Astrocyte of the spinal cord (primary cell): ENCODE results near the gene PTK6.

ENCODE experiments used
- DNase-seq: peaks from one replicate; pipeline ENCODE4 v3.0.0; 2011; ENCODE audit warnings: low read depth, low spot score
- H3K4me3 ChIP-seq: 2 replicates; pipeline ENCODE4 v1.5.1; 2011; ENCODE audit warnings: low read depth, mild to moderate bottlenecking, low read length, moderate library complexity
- CTCF ChIP-seq: IDR thresholded peaks from 2 replicates; pipeline ENCODE4 v1.5.1; 2012; ENCODE audit warnings: low read depth, mild to moderate bottlenecking, low read length, inconsistent platforms
- in situ Hi-C: cut with HindIII; loops from 2 replicates; pipeline ENCODE4 v1.10.0; 2017; ENCODE audit warnings: low sequenced_read_pairs

The PTK6 gene

DNA sequence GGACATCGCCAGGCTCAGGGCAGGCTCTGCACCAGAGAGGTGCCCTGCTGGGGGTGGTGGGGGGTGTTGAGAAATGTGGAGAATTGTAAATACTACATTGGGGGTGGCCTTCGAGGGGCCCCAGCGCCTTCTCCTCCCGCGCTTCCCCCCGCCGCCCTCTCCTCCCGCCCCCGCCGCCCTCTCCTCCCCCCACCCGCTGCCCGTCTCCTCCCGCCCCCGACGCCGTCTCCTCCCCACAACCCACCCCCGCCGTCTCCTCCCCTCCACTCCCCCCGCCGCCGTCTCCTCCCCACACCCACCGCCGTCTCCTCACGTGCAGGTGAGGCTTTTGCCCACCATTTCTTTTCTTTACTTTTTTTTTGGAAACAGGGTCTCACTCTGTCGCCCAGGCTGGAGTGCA lies 11.8 kb upstream of the PTK6 start:
- DNase-seq = no peak
- TF ChIP-seq CTCF = no peak
- H3K4me3 ChIP-seq = no peak overlapping the region
- in situ Hi-C loops = no loop called here

GRCh38 chr20:63548542-63548941 lies 11.4 kb upstream of the PTK6 start:
- no peak for DNase-seq
- no peak for TF ChIP-seq CTCF
- in situ Hi-C loops = no loop called here

GRCh38 chr20:63547725-63548480 lies 10.7 kb upstream of the PTK6 start, which contains the start of gene SRMS:
SRMS (minus strand) TSS chr20:63547749; CDS start chr20:63547463, 286 bp downstream.
- DNase-seq = no peak
- no peak within 1 kb of the TSS for H3K4me3 ChIP-seq
- in situ Hi-C loops = no loop called here
- no peak for TF ChIP-seq CTCF

More at GRCh38 chr20:63548542-63548941, 11.4 kb upstream of the PTK6 start:
- no peak overlapping the region for H3K4me3 ChIP-seq

GRCh38 chr20:63546956-63547724 lies 10.0 kb upstream of the PTK6 start:
- H3K4me3 ChIP-seq = no peak overlapping the region
- DNase-seq = no peak
- TF ChIP-seq CTCF = no peak
- in situ Hi-C loops = no loop called here

GRCh38 chr20:63546256-63546955 lies 9.2 kb upstream of the PTK6 start:
- in situ Hi-C loops = no loop called here
- no peak overlapping the region for H3K4me3 ChIP-seq
- DNase-seq = no peak
- TF ChIP-seq CTCF = no peak

DNA sequence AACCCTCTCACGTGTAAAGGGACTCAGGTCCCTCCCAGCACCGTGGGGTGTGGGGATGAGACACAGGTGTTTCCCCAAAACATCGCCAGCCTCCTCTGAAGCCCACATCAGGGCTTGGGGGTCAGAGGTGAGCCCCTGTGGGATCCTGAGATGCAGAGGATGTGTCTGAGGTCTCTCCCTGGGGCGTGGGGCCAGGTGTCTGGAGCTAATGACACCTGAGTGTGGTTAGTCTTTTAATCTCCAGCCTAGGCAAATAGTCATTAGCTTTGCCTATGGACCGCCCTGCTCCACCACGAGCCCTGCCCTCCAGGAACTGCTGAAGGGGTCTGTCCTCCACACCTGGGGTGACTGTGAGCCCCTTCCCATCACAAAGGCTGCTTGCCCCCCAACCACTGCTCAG lies 8.6 kb upstream of the PTK6 start:
- in situ Hi-C loops = no loop called here
- H3K4me3 ChIP-seq = no peak overlapping the region
- no peak for DNase-seq
- TF ChIP-seq CTCF = no peak
